Measurements from ENCODE around the gene RDM1.

Gene RDM1

GRCh38 chr17:35872196-35872980 is 58.2 kb downstream of the RDM1 start:
- no peak for DNase-seq (ENCODE audit: low read depth, low spot score)

DNA sequence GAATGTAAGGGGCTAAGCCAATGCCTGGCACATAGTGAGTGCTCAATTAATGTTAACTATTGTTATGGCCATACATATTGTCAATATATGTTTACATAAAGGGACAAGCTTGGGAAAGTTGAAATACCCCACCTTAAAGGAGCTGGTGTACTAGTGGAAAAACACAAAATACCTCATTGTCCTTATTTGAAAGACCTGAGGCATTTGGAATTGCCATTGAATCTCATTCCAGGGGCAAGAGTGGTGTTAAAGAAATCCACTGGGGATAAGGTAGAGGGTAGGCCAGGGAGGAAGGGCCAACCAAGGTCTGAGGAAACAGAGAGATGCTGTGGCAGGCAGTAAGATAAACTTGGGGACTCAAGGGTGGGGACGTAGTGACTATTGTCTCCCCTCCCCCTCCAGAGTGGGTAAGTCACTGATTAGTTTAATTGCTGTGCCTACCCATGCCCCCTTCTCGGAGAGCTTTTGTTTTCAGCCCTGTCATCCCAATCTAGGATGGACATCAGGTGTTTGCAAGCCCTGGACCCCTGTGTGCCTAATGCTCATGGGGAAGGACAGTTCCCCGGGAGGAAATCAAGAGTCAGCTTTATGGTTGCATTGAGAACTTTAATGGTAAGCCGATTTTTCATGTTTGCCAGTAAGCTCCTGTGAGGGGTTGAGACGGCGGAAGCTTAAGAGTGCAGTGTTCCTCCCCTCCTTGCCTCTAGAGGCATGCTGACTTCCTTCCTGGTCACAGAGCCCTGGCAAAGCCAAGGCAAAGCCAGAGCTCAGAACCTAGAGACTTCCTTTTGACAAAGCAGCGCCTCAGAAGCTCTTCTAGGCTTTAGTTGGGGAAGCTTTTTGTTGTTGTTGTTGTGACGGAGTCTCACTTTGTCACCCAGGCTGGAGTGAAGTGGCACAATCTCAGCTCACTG is 59.4 kb downstream of the RDM1 start:
- DNase-seq (ENCODE audit: low read depth, low spot score): no peak

GRCh38 chr17:35868737-35869136 is 61.8 kb downstream of the RDM1 start, which contains the start of gene HEATR9:
Gene HEATR9, minus strand, starts transcription at chr17:35868891. Its CDS starts 149 bp downstream, at chr17:35868742.
- DNase-seq (ENCODE audit: low read depth, low spot score): no peak

Measured in smooth muscle cell of the brain vasculature (primary cell).